ENCODE results near the gene RDH8. TPM values are rescaled to one million over a fixed set of nuclear protein-coding genes. Genes with fewer than 3 reads are reported as not detected.

Gene RDH8
- total RNA-seq, 1 donor from 2014 or later = not detected

- H3K27ac ChIP-seq (ENCODE audit: low read depth, low read length) = no peak overlapping the region
- FAIRE-seq (no peak), DNase-seq (ENCODE audit: low read depth) (no peak)
- Mint-ChIP-seq H3K27me3 (ENCODE audit: low read depth, unreplicated experiment) (peaks cover 33% of the 10 kb centered on the region), H3K9me3 (ENCODE audit: unreplicated experiment) (peaks cover 7% of the 10 kb centered on the region), H3K4me3 (ENCODE audit: unreplicated experiment) (no peak overlapping the region), H3K27ac (ENCODE audit: unreplicated experiment) (no peak overlapping the region), H3K4me1 (ENCODE audit: low read depth, unreplicated experiment) (no peaks in the 10 kb centered on the region), H3K36me3 (ENCODE audit: low read depth, unreplicated experiment) (peaks cover 32% of the 10 kb centered on the region)
- H3K9me3 ChIP-seq (ENCODE audit: insufficient read depth, low read depth, low read length) = no peaks in the 10 kb centered on the region
- no peaks in the 10 kb centered on the region for H3K36me3 ChIP-seq (ENCODE audit: insufficient read depth, low read length)
- H3K9ac ChIP-seq (ENCODE audit: low read length) = no peak overlapping the region
- no peaks in the 10 kb centered on the region for H4K20me1 ChIP-seq (ENCODE audit: insufficient read depth, low read length)
- H3K4me3 ChIP-seq (ENCODE audit: insufficient read depth, low read depth, low read length) = no peak overlapping the region
- H3K4me2 ChIP-seq (ENCODE audit: low read length) = no peak overlapping the region
- H3K4me1 ChIP-seq (ENCODE audit: insufficient read depth, low read length) = no peaks in the 10 kb centered on the region
- peaks cover 7% of the 10 kb centered on the region for H3K27me3 ChIP-seq (ENCODE audit: insufficient read depth, low read length)
- TF ChIP-seq, protein P1, sequence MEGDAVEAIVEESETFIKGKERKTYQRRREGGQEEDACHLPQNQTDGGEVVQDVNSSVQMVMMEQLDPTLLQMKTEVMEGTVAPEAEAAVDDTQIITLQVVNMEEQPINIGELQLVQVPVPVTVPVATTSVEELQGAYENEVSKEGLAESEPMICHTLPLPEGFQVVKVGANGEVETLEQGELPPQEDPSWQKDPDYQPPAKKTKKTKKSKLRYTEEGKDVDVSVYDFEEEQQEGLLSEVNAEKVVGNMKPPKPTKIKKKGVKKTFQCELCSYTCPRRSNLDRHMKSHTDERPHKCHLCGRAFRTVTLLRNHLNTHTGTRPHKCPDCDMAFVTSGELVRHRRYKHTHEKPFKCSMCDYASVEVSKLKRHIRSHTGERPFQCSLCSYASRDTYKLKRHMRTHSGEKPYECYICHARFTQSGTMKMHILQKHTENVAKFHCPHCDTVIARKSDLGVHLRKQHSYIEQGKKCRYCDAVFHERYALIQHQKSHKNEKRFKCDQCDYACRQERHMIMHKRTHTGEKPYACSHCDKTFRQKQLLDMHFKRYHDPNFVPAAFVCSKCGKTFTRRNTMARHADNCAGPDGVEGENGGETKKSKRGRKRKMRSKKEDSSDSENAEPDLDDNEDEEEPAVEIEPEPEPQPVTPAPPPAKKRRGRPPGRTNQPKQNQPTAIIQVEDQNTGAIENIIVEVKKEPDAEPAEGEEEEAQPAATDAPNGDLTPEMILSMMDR (IDR thresholded peaks at IDR 0.05; ENCODE audit: insufficient read depth, low read depth, low read length) = no peak
- TF ChIP-seq EZH2 (IDR thresholded peaks at IDR 0.05; ENCODE audit: insufficient read depth, low read length) = no peak
- H2AFZ ChIP-seq (ENCODE audit: low read depth, low read length) = no peak overlapping the region
- H3K79me2 ChIP-seq (ENCODE audit: insufficient read depth, low read length) = no peaks in the 10 kb centered on the region
Observed at GRCh38 chr19:9970481-9970880, 42.8 kb upstream of the RDH8 start.

DNA sequence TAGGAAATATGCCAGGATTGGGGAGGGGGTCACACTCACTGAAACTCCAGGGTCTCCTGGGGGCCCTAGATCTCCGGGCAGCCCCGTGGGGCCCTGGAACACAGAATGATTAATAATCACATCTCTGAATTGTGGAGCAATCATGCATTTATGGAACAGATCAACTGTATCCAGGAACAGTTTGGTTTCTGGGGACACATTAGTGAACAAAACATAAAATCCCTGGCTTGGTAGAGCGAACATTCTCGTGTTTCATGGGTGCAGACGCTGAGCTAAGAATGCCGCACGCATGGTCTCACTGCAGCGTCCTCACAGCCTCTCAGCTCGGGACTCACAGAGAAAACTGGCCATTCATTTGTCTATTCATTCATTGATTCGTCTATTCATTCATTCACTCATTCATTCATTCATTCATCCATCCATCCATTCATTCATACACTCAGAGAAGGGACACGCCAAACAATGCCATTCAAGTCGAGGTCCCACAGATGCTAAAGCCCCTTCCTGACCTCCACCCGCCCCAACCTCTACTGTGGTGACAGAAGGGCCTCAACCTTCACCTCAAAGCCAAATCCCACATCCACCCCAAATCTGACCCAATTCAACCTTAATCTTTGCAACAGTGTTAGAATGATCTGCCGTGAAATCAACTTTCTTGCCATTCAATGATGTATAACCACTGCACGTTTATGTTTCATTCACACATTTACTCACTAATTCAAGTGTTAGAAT, 42.0 kb upstream of the RDH8 start:
- no peaks in the 10 kb centered on the region for H4K20me1 ChIP-seq (ENCODE audit: insufficient read depth, low read length)
- peaks cover 5% of the 10 kb centered on the region for H3K27me3 ChIP-seq (ENCODE audit: insufficient read depth, low read length)
- H3K36me3 Mint-ChIP-seq (ENCODE audit: low read depth, unreplicated experiment) = peaks cover 27% of the 10 kb centered on the region
- no peaks in the 10 kb centered on the region for H3K9me3 ChIP-seq (ENCODE audit: insufficient read depth, low read depth, low read length)
- H3K4me3 Mint-ChIP-seq (ENCODE audit: unreplicated experiment) = no peak overlapping the region
- no peak overlapping the region for H3K9ac ChIP-seq (ENCODE audit: low read length)
- no peak overlapping the region for H2AFZ ChIP-seq (ENCODE audit: low read depth, low read length)
- H3K9me3 Mint-ChIP-seq (ENCODE audit: unreplicated experiment) = peaks cover 7% of the 10 kb centered on the region
- peaks cover 28% of the 10 kb centered on the region for H3K27me3 Mint-ChIP-seq (ENCODE audit: low read depth, unreplicated experiment)
- H3K27ac ChIP-seq (ENCODE audit: low read depth, low read length) = no peak overlapping the region
- H3K36me3 ChIP-seq (ENCODE audit: insufficient read depth, low read length) = no peaks in the 10 kb centered on the region
- H3K4me1 Mint-ChIP-seq (ENCODE audit: low read depth, unreplicated experiment) = no peaks in the 10 kb centered on the region
- FAIRE-seq = no peak
- no peak overlapping the region for H3K4me3 ChIP-seq (ENCODE audit: insufficient read depth, low read depth, low read length)
- H3K79me2 ChIP-seq (ENCODE audit: insufficient read depth, low read length) = no peaks in the 10 kb centered on the region
- H3K4me2 ChIP-seq (ENCODE audit: low read length) = no peak overlapping the region
- H3K4me1 ChIP-seq (ENCODE audit: insufficient read depth, low read length) = no peaks in the 10 kb centered on the region
- DNase-seq (ENCODE audit: low read depth) = no peak
- TF ChIP-seq, protein P1 (IDR thresholded peaks at IDR 0.05; ENCODE audit: insufficient read depth, low read depth, low read length) = no peak
- TF ChIP-seq EZH2 (IDR thresholded peaks at IDR 0.05; ENCODE audit: insufficient read depth, low read length) = no peak
- H3K27ac Mint-ChIP-seq (ENCODE audit: unreplicated experiment) = no peak overlapping the region

GRCh38 chr19:9972103-9972502, 41.2 kb upstream of the RDH8 start:
- FAIRE-seq = no peak
- Mint-ChIP-seq H3K4me3 (ENCODE audit: unreplicated experiment) (no peak overlapping the region), H3K9me3 (ENCODE audit: unreplicated experiment) (peaks cover 7% of the 10 kb centered on the region), H3K27ac (ENCODE audit: unreplicated experiment) (no peak overlapping the region), H3K4me1 (ENCODE audit: low read depth, unreplicated experiment) (no peaks in the 10 kb centered on the region), H3K36me3 (ENCODE audit: low read depth, unreplicated experiment) (peaks cover 24% of the 10 kb centered on the region), H3K27me3 (ENCODE audit: low read depth, unreplicated experiment) (peaks cover 23% of the 10 kb centered on the region)
- Histone ChIP-seq H3K4me2 (ENCODE audit: low read length) (no peak overlapping the region), H3K27ac (ENCODE audit: low read depth, low read length) (no peak overlapping the region), H4K20me1 (ENCODE audit: insufficient read depth, low read length) (no peaks in the 10 kb centered on the region), H3K4me3 (ENCODE audit: insufficient read depth, low read depth, low read length) (no peak overlapping the region), H2AFZ (ENCODE audit: low read depth, low read length) (no peak overlapping the region), H3K79me2 (ENCODE audit: insufficient read depth, low read length) (no peaks in the 10 kb centered on the region), H3K27me3 (ENCODE audit: insufficient read depth, low read length) (peaks cover 2% of the 10 kb centered on the region), H3K36me3 (ENCODE audit: insufficient read depth, low read length) (no peaks in the 10 kb centered on the region), H3K9ac (ENCODE audit: low read length) (no peak overlapping the region), H3K9me3 (ENCODE audit: insufficient read depth, low read depth, low read length) (no peaks in the 10 kb centered on the region), H3K4me1 (ENCODE audit: insufficient read depth, low read length) (no peaks in the 10 kb centered on the region)
- DNase-seq (ENCODE audit: low read depth) = no peak
- TF ChIP-seq, protein P1 (IDR thresholded peaks at IDR 0.05; ENCODE audit: insufficient read depth, low read depth, low read length) = no peak
- no peak for TF ChIP-seq EZH2 (IDR thresholded peaks at IDR 0.05; ENCODE audit: insufficient read depth, low read length)
